ENCODE measurements around the gene KIAA1217. TPM values are rescaled to one million over a fixed set of nuclear protein-coding genes. Genes with fewer than 3 reads are reported as not detected.

Gene KIAA1217
- polyA plus RNA-seq, 1 donor from 2014 or later: 0.22 TPM

GRCh38 chr10:24201503-24202180 is 7.3 kb upstream of the KIAA1217 start:
- Histone ChIP-seq H3K27me3 (ENCODE audit: insufficient read depth, low read depth, low read length) (no peaks in the 10 kb centered on the region), H3K4me3 (ENCODE audit: low read length) (no peak overlapping the region), H3K27ac (ENCODE audit: low read length) (no peak overlapping the region), H3K9me2 (ENCODE audit: insufficient read depth, low read length) (no peaks in the 10 kb centered on the region), H4K20me1 (ENCODE audit: insufficient read depth) (no peaks in the 10 kb centered on the region), H3K9me3 (ENCODE audit: low read length) (no peaks in the 10 kb centered on the region), H3K9ac (ENCODE audit: low read length) (no peak overlapping the region), H3K79me2 (replicated peaks; ENCODE audit: insufficient read depth, low read length) (no peaks in the 10 kb centered on the region), H3F3A (ENCODE audit: insufficient read depth, low read length, poor library complexity, severe bottlenecking) (no peaks in the 10 kb centered on the region), H3K36me3 (ENCODE audit: insufficient read depth, low read length) (no peaks in the 10 kb centered on the region), H3K4me2 (ENCODE audit: low read length) (no peak overlapping the region), H2AFZ (ENCODE audit: low read depth, low read length) (no peak overlapping the region)
- no peak for TF ChIP-seq EZH2 (IDR thresholded peaks at IDR 0.05; ENCODE audit: borderline replicate concordance, insufficient read depth, low read length, poor library complexity, severe bottlenecking)

- Histone ChIP-seq H3K4me3 (ENCODE audit: low read length) (no peak overlapping the region), H3K79me2 (replicated peaks; ENCODE audit: insufficient read depth, low read length) (no peaks in the 10 kb centered on the region), H2AFZ (ENCODE audit: low read depth, low read length) (no peak overlapping the region), H3K9me3 (ENCODE audit: low read length) (no peaks in the 10 kb centered on the region), H3K27me3 (ENCODE audit: insufficient read depth, low read depth, low read length) (no peaks in the 10 kb centered on the region), H3K9ac (ENCODE audit: low read length) (no peak overlapping the region), H3K27ac (ENCODE audit: low read length) (no peak overlapping the region), H3K4me2 (ENCODE audit: low read length) (no peak overlapping the region), H3K36me3 (ENCODE audit: insufficient read depth, low read length) (no peaks in the 10 kb centered on the region), H3K9me2 (ENCODE audit: insufficient read depth, low read length) (no peaks in the 10 kb centered on the region), H4K20me1 (ENCODE audit: insufficient read depth) (no peaks in the 10 kb centered on the region), H3F3A (ENCODE audit: insufficient read depth, low read length, poor library complexity, severe bottlenecking) (no peaks in the 10 kb centered on the region)
- no peak for TF ChIP-seq TAF1 (IDR thresholded peaks at IDR 0.05; ENCODE audit: low read depth)
- TF ChIP-seq RAD21 (conservative IDR thresholded peaks at IDR 0.05): no peak
- TF ChIP-seq EZH2 (IDR thresholded peaks at IDR 0.05; ENCODE audit: borderline replicate concordance, insufficient read depth, low read length, poor library complexity, severe bottlenecking): no peak
- TF ChIP-seq EP300 (conservative IDR thresholded peaks at IDR 0.05; ENCODE audit: poor library complexity, severe bottlenecking): no peak
- no peak for TF ChIP-seq POLR2AphosphoS5 (IDR thresholded peaks at IDR 0.05)
- no peak for TF ChIP-seq REST (IDR thresholded peaks at IDR 0.05; ENCODE audit: borderline replicate concordance)
- TF ChIP-seq SMC3 (conservative IDR thresholded peaks at IDR 0.05; ENCODE audit: poor library complexity): no peak
- no peak for TF ChIP-seq CTCF (IDR thresholded peaks at IDR 0.05; ENCODE audit: poor library complexity, severe bottlenecking)
- no peak for TF ChIP-seq MXI1 (conservative IDR thresholded peaks at IDR 0.05; ENCODE audit: poor library complexity, severe bottlenecking)
Measured at GRCh38 chr10:24202181-24202570, 6.8 kb upstream of the KIAA1217 start.
